ENCODE measurements around the gene ADCYAP1R1.

ADCYAP1R1 gene

GRCh38 chr7:31110331-31111108, 58.4 kb downstream of the ADCYAP1R1 start:
- Histone ChIP-seq H3K9ac (ENCODE audit: low read length in 5 of 5) (no peak overlapping the region), H3K27ac (ENCODE audit: low read depth, low read length) (no peak overlapping the region), H3K4me1 (ENCODE audit: control insufficient read depth in 5 of 5, insufficient read depth in 5 of 5, low read length in 5 of 5) (peaks cover 0 to 7% (median 0%) of the 10 kb centered on the region in 5 donors), H3K27me3 (ENCODE audit: control insufficient read depth in 5 of 5, insufficient read depth in 4 of 5, low read length in 5 of 5) (no peaks in the 10 kb centered on the region), H3K36me3 (ENCODE audit: control insufficient read depth in 5 of 5, insufficient read depth in 5 of 5, low read length in 5 of 5) (no peaks in the 10 kb centered on the region), H3K9me3 (ENCODE audit: control insufficient read depth in 5 of 5, low read length in 5 of 5) (peaks cover 0 to 3% (median 0%) of the 10 kb centered on the region in 5 donors), H3K4me3 (ENCODE audit: low read depth in 1 of 5, low read length in 5 of 5) (no peak overlapping the region)

- H3K9me3 ChIP-seq (ENCODE audit: control insufficient read depth in 5 of 5, low read length in 5 of 5), result peaks cover 0 to 3% (median 0%) of the 10 kb centered on the region in 5 donors
- no peak overlapping the region for H3K27ac ChIP-seq (ENCODE audit: low read depth, low read length)
- no peak overlapping the region for H3K4me3 ChIP-seq (ENCODE audit: low read depth in 1 of 5, low read length in 5 of 5)
- H3K27me3 ChIP-seq (ENCODE audit: control insufficient read depth in 5 of 5, insufficient read depth in 4 of 5, low read length in 5 of 5), result no peaks in the 10 kb centered on the region
- no peak overlapping the region for H3K9ac ChIP-seq (ENCODE audit: low read length in 5 of 5)
- H3K36me3 ChIP-seq (ENCODE audit: control insufficient read depth in 5 of 5, insufficient read depth in 5 of 5, low read length in 5 of 5), result no peaks in the 10 kb centered on the region
- peaks cover 0 to 7% (median 0%) of the 10 kb centered on the region in 5 donors for H3K4me1 ChIP-seq (ENCODE audit: control insufficient read depth in 5 of 5, insufficient read depth in 5 of 5, low read length in 5 of 5)
Observed at GRCh38 chr7:31111109-31111451, 59.0 kb downstream of the ADCYAP1R1 start.

GRCh38 chr7:31113660-31114059, 61.6 kb downstream of the ADCYAP1R1 start:
- Histone ChIP-seq H3K9ac (ENCODE audit: low read length in 5 of 5) (no peak overlapping the region), H3K27me3 (ENCODE audit: control insufficient read depth in 5 of 5, insufficient read depth in 4 of 5, low read length in 5 of 5) (no peaks in the 10 kb centered on the region), H3K36me3 (ENCODE audit: control insufficient read depth in 5 of 5, insufficient read depth in 5 of 5, low read length in 5 of 5) (no peaks in the 10 kb centered on the region), H3K27ac (ENCODE audit: low read depth, low read length) (no peak overlapping the region), H3K4me3 (ENCODE audit: low read depth in 1 of 5, low read length in 5 of 5) (no peak overlapping the region), H3K4me1 (ENCODE audit: control insufficient read depth in 5 of 5, insufficient read depth in 5 of 5, low read length in 5 of 5) (peaks cover 0 to 7% (median 0%) of the 10 kb centered on the region in 5 donors), H3K9me3 (ENCODE audit: control insufficient read depth in 5 of 5, low read length in 5 of 5) (no peaks in the 10 kb centered on the region)

- Histone ChIP-seq H3K27ac (ENCODE audit: low read depth, low read length) (no peak overlapping the region), H3K36me3 (ENCODE audit: control insufficient read depth in 5 of 5, insufficient read depth in 5 of 5, low read length in 5 of 5) (no peaks in the 10 kb centered on the region), H3K4me3 (ENCODE audit: low read depth in 1 of 5, low read length in 5 of 5) (no peak overlapping the region), H3K9me3 (ENCODE audit: control insufficient read depth in 5 of 5, low read length in 5 of 5) (no peaks in the 10 kb centered on the region), H3K4me1 (ENCODE audit: control insufficient read depth in 5 of 5, insufficient read depth in 5 of 5, low read length in 5 of 5) (peaks cover 0 to 7% (median 0%) of the 10 kb centered on the region in 5 donors), H3K27me3 (ENCODE audit: control insufficient read depth in 5 of 5, insufficient read depth in 4 of 5, low read length in 5 of 5) (peaks cover 0 to 3% (median 0%) of the 10 kb centered on the region in 5 donors), H3K9ac (ENCODE audit: low read length in 5 of 5) (no peak overlapping the region)
Observed at GRCh38 chr7:31114593-31115343, 62.7 kb downstream of the ADCYAP1R1 start.

GRCh38 chr7:31116615-31117014, 64.5 kb downstream of the ADCYAP1R1 start:
- no peak overlapping the region for H3K4me3 ChIP-seq (ENCODE audit: low read depth in 1 of 5, low read length in 5 of 5)
- H3K4me1 ChIP-seq (ENCODE audit: control insufficient read depth in 5 of 5, insufficient read depth in 5 of 5, low read length in 5 of 5), result peaks cover 0 to 7% (median 0%) of the 10 kb centered on the region in 5 donors
- H3K9me3 ChIP-seq (ENCODE audit: control insufficient read depth in 5 of 5, low read length in 5 of 5), result no peaks in the 10 kb centered on the region
- no peak overlapping the region for H3K27ac ChIP-seq (ENCODE audit: low read depth, low read length)
- H3K27me3 ChIP-seq (ENCODE audit: control insufficient read depth in 5 of 5, insufficient read depth in 4 of 5, low read length in 5 of 5), result peaks cover 0 to 3% (median 0%) of the 10 kb centered on the region in 5 donors
- H3K9ac ChIP-seq (ENCODE audit: low read length in 5 of 5), result no peak overlapping the region
- no peaks in the 10 kb centered on the region for H3K36me3 ChIP-seq (ENCODE audit: control insufficient read depth in 5 of 5, insufficient read depth in 5 of 5, low read length in 5 of 5)

- H3K27ac ChIP-seq (ENCODE audit: low read depth, low read length), result no peak overlapping the region
- peaks cover 0 to 3% (median 0%) of the 10 kb centered on the region in 5 donors for H3K27me3 ChIP-seq (ENCODE audit: control insufficient read depth in 5 of 5, insufficient read depth in 4 of 5, low read length in 5 of 5)
- no peak overlapping the region for H3K4me3 ChIP-seq (ENCODE audit: low read depth in 1 of 5, low read length in 5 of 5)
- H3K4me1 ChIP-seq (ENCODE audit: control insufficient read depth in 5 of 5, insufficient read depth in 5 of 5, low read length in 5 of 5), result no peaks in the 10 kb centered on the region
- no peaks in the 10 kb centered on the region for H3K36me3 ChIP-seq (ENCODE audit: control insufficient read depth in 5 of 5, insufficient read depth in 5 of 5, low read length in 5 of 5)
- H3K9me3 ChIP-seq (ENCODE audit: control insufficient read depth in 5 of 5, low read length in 5 of 5), result no peaks in the 10 kb centered on the region
- no peak overlapping the region for H3K9ac ChIP-seq (ENCODE audit: low read length in 5 of 5)
Observed at GRCh38 chr7:31119249-31119648, 67.1 kb downstream of the ADCYAP1R1 start.

- Histone ChIP-seq H3K9ac (ENCODE audit: low read length in 5 of 5) (no peak overlapping the region), H3K27ac (ENCODE audit: low read depth, low read length) (no peak overlapping the region), H3K4me3 (ENCODE audit: low read depth in 1 of 5, low read length in 5 of 5) (no peak overlapping the region), H3K4me1 (ENCODE audit: control insufficient read depth in 5 of 5, insufficient read depth in 5 of 5, low read length in 5 of 5) (no peaks in the 10 kb centered on the region), H3K9me3 (ENCODE audit: control insufficient read depth in 5 of 5, low read length in 5 of 5) (no peaks in the 10 kb centered on the region), H3K27me3 (ENCODE audit: control insufficient read depth in 5 of 5, insufficient read depth in 4 of 5, low read length in 5 of 5) (peaks cover 0 to 3% (median 0%) of the 10 kb centered on the region in 5 donors), H3K36me3 (ENCODE audit: control insufficient read depth in 5 of 5, insufficient read depth in 5 of 5, low read length in 5 of 5) (no peaks in the 10 kb centered on the region)
Observed at GRCh38 chr7:31120800-31121513, 68.8 kb downstream of the ADCYAP1R1 start.

- H3K36me3 ChIP-seq (ENCODE audit: control insufficient read depth in 5 of 5, insufficient read depth in 5 of 5, low read length in 5 of 5), result no peaks in the 10 kb centered on the region
- no peak overlapping the region for H3K4me3 ChIP-seq (ENCODE audit: low read depth in 1 of 5, low read length in 5 of 5)
- H3K27me3 ChIP-seq (ENCODE audit: control insufficient read depth in 5 of 5, insufficient read depth in 4 of 5, low read length in 5 of 5), result peaks cover 0 to 3% (median 0%) of the 10 kb centered on the region in 5 donors
- no peak overlapping the region for H3K9ac ChIP-seq (ENCODE audit: low read length in 5 of 5)
- no peak overlapping the region for H3K27ac ChIP-seq (ENCODE audit: low read depth, low read length)
- no peaks in the 10 kb centered on the region for H3K4me1 ChIP-seq (ENCODE audit: control insufficient read depth in 5 of 5, insufficient read depth in 5 of 5, low read length in 5 of 5)
- no peaks in the 10 kb centered on the region for H3K9me3 ChIP-seq (ENCODE audit: control insufficient read depth in 5 of 5, low read length in 5 of 5)
Observed at GRCh38 chr7:31121601-31122000, 69.5 kb downstream of the ADCYAP1R1 start.

GRCh38 chr7:31122649-31123058, 70.5 kb downstream of the ADCYAP1R1 start:
- Histone ChIP-seq H3K27ac (ENCODE audit: low read depth, low read length) (no peak overlapping the region), H3K4me1 (ENCODE audit: control insufficient read depth in 5 of 5, insufficient read depth in 5 of 5, low read length in 5 of 5) (no peaks in the 10 kb centered on the region), H3K36me3 (ENCODE audit: control insufficient read depth in 5 of 5, insufficient read depth in 5 of 5, low read length in 5 of 5) (no peaks in the 10 kb centered on the region), H3K4me3 (ENCODE audit: low read depth in 1 of 5, low read length in 5 of 5) (no peak overlapping the region), H3K9ac (ENCODE audit: low read length in 5 of 5) (no peak overlapping the region), H3K27me3 (ENCODE audit: control insufficient read depth in 5 of 5, insufficient read depth in 4 of 5, low read length in 5 of 5) (peaks cover 0 to 3% (median 0%) of the 10 kb centered on the region in 5 donors), H3K9me3 (ENCODE audit: control insufficient read depth in 5 of 5, low read length in 5 of 5) (no peaks in the 10 kb centered on the region)

GRCh38 chr7:31123321-31123720, 71.2 kb downstream of the ADCYAP1R1 start:
- Histone ChIP-seq H3K27ac (ENCODE audit: low read depth, low read length) (no peak overlapping the region), H3K27me3 (ENCODE audit: control insufficient read depth in 5 of 5, insufficient read depth in 4 of 5, low read length in 5 of 5) (peaks cover 0 to 7% (median 0%) of the 10 kb centered on the region in 5 donors), H3K36me3 (ENCODE audit: control insufficient read depth in 5 of 5, insufficient read depth in 5 of 5, low read length in 5 of 5) (no peaks in the 10 kb centered on the region), H3K4me3 (ENCODE audit: low read depth in 1 of 5, low read length in 5 of 5) (no peak overlapping the region), H3K9me3 (ENCODE audit: control insufficient read depth in 5 of 5, low read length in 5 of 5) (no peaks in the 10 kb centered on the region), H3K9ac (ENCODE audit: low read length in 5 of 5) (no peak overlapping the region), H3K4me1 (ENCODE audit: control insufficient read depth in 5 of 5, insufficient read depth in 5 of 5, low read length in 5 of 5) (no peaks in the 10 kb centered on the region)

Data from subcutaneous abdominal adipose tissue (tissue), 5 donors.